IPS DF 19.7 (cell line): ENCODE measurements around the gene GABRR2.
A peak's percentile ranks its signal among the peaks of the same experiment; 100 is the strongest.
"Not testable (repeated sequence)": the region's sequence is repeated elsewhere in the genome, so short reads cannot be mapped to it uniquely, and the experiment has no call there.

Experiments used
- DNase-seq: peaks from one replicate; pipeline ENCODE4 v3.0.0-alpha.2; 2013; ENCODE audit warnings: low read depth, low spot score

Gene GABRR2

DNA sequence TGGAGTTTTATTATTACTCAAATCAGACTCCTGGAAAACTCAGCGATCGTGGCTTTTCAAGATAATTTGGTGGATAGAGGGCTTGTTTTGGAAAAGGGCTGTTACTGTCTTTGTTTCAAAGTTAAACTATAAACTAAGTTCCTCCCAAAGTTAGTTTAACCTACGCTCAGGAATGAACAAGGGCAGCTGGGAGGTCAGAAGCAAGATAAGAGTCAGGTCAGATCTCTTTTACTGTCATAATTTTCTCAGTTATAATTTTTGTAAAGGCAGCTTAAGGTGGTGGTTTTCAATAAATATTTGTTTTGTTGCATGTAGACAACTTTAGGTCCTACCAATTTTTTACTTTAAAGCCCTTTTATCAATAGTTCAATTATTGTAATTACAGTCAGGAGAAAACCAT is 9.2 kb upstream of the GABRR2 start:
- DNase-seq = no peak

- no peak for DNase-seq
These were observed 8.4 kb upstream of the GABRR2 start for GRCh38 chr6:89323511-89323971.

GRCh38 chr6:89321131-89321970 is 6.3 kb upstream of the GABRR2 start:
- no peak for DNase-seq

DNA sequence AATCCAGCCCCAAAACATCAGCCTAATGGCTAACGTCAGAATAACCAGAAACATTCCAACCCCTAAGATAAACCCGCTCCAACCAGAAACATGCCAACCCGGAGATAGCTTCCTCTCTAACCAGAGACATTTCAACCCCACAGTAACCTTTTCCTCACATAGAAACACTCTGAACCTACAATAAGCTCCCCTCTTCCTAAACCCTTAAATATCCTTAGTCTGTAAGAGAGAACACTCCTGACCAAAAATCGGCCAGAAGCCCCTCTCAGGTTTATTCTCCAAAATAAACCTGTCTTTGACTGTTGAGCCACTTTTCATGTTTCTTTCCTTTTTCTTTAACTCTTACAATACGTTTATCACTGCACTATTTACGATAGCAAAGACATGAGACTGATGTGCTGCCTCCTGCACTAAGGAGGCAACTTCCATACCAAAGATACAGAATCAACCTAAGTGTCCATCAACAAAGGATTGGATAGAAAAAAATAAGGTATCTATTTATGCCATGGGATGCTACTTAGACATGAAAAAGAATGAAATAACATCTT is 5.0 kb upstream of the GABRR2 start:
- DNase-seq = no peak

DNA sequence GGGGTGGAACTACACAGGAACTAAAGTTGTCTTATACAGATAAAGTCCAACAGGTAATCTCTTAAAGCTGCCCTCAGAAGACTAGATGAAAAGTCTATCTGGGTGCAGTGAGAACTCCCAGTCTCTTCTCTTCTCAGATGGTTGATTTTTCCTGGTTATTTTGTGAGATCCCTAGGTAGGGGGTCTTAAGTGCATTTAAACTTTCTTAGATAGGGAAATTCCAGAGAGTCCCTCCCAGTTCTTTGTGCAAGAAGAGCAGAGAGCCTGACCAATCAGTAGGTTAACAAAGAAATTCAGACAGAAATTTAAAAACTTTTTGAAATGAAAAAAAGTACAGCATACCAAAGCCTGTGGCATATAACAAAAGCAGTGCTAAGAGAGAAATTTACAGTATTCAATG is 2.0 kb upstream of the GABRR2 start:
- no peak for DNase-seq

DNA sequence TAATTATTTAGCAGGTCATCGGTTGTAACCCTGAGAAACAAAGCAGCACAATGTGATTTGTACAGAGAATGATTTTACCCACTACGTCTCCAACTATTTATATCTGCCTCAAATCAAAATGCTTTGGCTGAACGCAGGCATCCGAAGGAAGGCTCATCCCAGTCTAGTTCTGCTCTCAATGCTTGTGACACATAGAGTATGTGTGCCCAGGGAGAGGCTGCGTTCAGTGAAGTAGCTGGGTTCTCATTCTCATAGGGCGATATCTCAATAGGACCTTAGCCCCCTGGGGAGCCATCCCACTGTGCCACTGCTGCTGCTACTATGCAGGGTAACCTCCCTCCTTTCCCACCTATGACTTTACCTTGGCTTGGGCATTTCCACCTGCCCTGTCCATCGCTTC is 407 bp downstream of the GABRR2 start:
- no peak for DNase-seq

DNA sequence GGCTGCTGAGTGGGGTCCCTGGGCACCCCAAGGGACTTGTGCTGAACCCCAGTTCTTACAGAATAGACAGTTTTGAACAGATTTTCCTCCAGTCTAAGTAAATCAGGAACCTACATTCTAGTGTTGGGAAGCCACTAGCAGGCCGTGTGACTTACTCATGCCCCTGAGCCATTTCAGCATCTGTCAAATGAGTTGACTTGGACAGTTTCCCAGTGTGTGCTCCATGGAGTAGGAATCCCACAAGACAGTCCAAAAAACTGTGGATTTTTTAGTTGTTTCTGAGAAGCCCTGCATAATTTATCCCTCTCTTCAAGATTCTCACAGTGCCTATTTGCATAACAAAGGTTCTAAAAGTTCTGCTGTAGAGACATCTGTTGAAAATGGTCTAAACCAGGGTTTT is 2.1 kb downstream of the GABRR2 start:
- DNase-seq = no peak

GRCh38 chr6:89311853-89312531 is 3.1 kb downstream of the GABRR2 start:
- DNase-seq = peak; percentile 61

- DNase-seq = no peak
These were observed 3.6 kb downstream of the GABRR2 start for GRCh38 chr6:89311530-89311852.

DNA sequence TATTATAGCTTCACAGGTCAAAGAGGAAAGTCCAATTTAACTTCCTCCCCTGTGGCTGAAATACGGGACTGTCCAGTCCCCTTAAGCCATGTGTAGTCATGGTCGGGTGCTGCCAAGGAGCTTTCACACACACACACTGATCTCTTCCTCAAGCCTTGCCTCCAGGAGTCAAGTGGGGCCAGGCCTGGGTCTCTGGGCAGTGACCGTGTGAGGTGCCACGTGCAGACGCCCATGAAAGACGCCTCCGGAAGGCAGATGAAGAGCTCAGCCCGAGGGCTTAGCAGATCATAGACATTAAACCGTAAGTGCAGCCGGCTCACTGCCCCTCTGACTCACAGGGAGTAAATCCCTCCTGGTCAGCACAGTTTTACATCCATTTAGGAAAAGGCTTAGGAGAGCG is 4.2 kb downstream of the GABRR2 start:
- no peak for DNase-seq

GRCh38 chr6:89308525-89309395 is 6.3 kb downstream of the GABRR2 start:
- DNase-seq = no peak

GRCh38 chr6:89304517-89304916 is 10.6 kb downstream of the GABRR2 start:
- not testable (repeated sequence) for DNase-seq

GRCh38 chr6:89302936-89303335 is 12.2 kb downstream of the GABRR2 start:
- DNase-seq = no peak

GRCh38 chr6:89302195-89302770 is 12.8 kb downstream of the GABRR2 start:
- DNase-seq = no peak

- no peak for DNase-seq
These were observed 13.4 kb downstream of the GABRR2 start for GRCh38 chr6:89301586-89302194.

- DNase-seq = no peak
These were observed 15.6 kb downstream of the GABRR2 start for GRCh38 chr6:89299466-89299850.

GRCh38 chr6:89298680-89299465 is 16.2 kb downstream of the GABRR2 start:
- no peak for DNase-seq

DNA sequence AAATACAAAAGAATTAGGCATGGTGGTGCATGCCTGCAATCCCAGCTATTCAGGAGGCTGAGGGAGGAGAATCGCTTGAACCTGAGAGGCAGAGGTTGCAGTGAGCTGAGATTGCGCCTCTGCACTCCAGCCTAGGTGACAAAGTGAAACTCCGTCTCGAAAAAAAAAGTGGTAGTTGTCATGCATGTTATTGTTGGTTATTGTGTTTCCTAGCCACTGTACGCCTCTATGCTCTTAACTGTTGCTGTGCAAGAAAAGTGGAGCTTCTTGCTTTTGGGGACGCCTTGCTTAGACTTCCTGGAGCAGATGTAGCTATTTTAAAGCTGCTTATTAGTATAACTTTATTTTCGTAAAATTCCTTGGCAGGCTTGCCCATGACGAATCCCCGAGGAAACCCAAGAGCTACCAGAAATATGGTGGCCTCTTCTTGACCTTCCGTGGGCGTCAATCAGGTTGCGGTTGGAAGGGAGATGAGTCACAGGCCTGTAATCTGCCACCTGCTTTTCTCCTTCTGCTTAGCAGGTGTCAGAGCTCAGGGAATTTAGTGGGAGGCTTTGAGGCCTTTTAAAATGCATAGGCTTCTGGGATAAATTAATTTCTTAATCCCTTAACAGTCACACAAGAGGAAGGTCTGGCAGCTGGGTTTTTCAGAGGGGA is 17.3 kb downstream of the GABRR2 start:
- no peak for DNase-seq

DNA sequence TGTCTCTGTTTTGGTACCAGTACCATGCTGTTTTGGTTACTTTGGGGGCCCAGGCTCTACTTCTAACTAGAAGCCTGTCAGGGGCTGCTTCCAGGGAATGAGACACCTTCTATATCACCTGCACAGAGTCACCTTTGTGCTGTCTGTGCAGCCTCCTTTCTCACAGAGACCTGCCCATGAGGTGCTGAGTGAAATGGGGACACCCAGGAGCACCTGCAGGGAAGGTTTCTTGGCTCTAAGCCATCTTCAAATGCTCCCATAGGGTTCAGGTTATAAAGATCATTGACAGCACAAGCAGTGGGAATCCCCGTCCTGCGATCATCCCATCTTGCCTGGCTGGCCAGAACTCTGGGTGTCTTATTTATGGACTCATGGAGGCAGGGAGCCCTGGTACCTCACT is 19.1 kb downstream of the GABRR2 start:
- no peak for DNase-seq

- not testable (repeated sequence) for DNase-seq
These were observed 20.0 kb downstream of the GABRR2 start for GRCh38 chr6:89295116-89295515.
